ENCODE measurements around the gene ASIC2. TPM values are rescaled to one million over a fixed set of nuclear protein-coding genes. Genes with fewer than 3 reads are reported as not detected.
A peak's percentile ranks its signal among the peaks of the same experiment; 100 is the strongest.

Gene ASIC2
- total and polyA plus RNA-seq, 5 donors: not detected

- 48% methylated on average over 2 of the region's 2 CpGs for WGBS
- DNase-seq (no peak), ATAC-seq (no peak)
Measured at GRCh38 chr17:33310296-33310695, 17.2 kb upstream of the ASIC2 start.

GRCh38 chr17:33303254-33303653 is 10.2 kb upstream of the ASIC2 start:
- WGBS: 77% methylated on average over 5 of the region's 5 CpGs
- intact Hi-C loops (cut with DNase I): no loop called here
- Histone ChIP-seq H3K4me3 (ENCODE audit: low read length) (no peak overlapping the region), H3K4me1 (ENCODE audit: control insufficient read depth, insufficient read depth, low read length) (no peaks in the 10 kb centered on the region), H3K27me3 (ENCODE audit: control insufficient read depth, insufficient read depth) (peaks cover 3% of the 10 kb centered on the region), H3K27ac (ENCODE audit: low read length) (no peak overlapping the region), H3K9me3 (ENCODE audit: control insufficient read depth, low read length) (no peaks in the 10 kb centered on the region)
- DNase-seq: no peak
- no peak for ATAC-seq

More at GRCh38 chr17:33310296-33310695, 17.2 kb upstream of the ASIC2 start:
- H3K4me3 ChIP-seq (ENCODE audit: low read length): no peak overlapping the region
- no peak overlapping the region for H3K27ac ChIP-seq (ENCODE audit: low read length)
- no peaks in the 10 kb centered on the region for H3K4me1 ChIP-seq (ENCODE audit: control insufficient read depth, insufficient read depth, low read length)
- intact Hi-C loops (cut with DNase I): no loop called here
- H3K9me3 ChIP-seq (ENCODE audit: control insufficient read depth, low read length): no peaks in the 10 kb centered on the region
- H3K27me3 ChIP-seq (ENCODE audit: control insufficient read depth, insufficient read depth): peaks cover 3% of the 10 kb centered on the region

GRCh38 chr17:33302394-33302793 is 9.3 kb upstream of the ASIC2 start:
- H3K27me3 ChIP-seq (ENCODE audit: control insufficient read depth, insufficient read depth): peaks cover 3% of the 10 kb centered on the region
- no peak for ATAC-seq
- intact Hi-C loops (cut with DNase I): no loop called here
- no peak overlapping the region for H3K27ac ChIP-seq (ENCODE audit: low read length)
- H3K9me3 ChIP-seq (ENCODE audit: control insufficient read depth, low read length): no peaks in the 10 kb centered on the region
- no peaks in the 10 kb centered on the region for H3K4me1 ChIP-seq (ENCODE audit: control insufficient read depth, insufficient read depth, low read length)
- DNase-seq: no peak
- no peak overlapping the region for H3K4me3 ChIP-seq (ENCODE audit: low read length)

GRCh38 chr17:33300241-33300640 is 7.1 kb upstream of the ASIC2 start:
- Histone ChIP-seq H3K9me3 (ENCODE audit: control insufficient read depth, low read length) (no peaks in the 10 kb centered on the region), H3K4me1 (ENCODE audit: control insufficient read depth, insufficient read depth, low read length) (no peaks in the 10 kb centered on the region), H3K4me3 (ENCODE audit: low read length) (no peak overlapping the region), H3K27me3 (ENCODE audit: control insufficient read depth, insufficient read depth) (peaks cover 4% of the 10 kb centered on the region), H3K27ac (ENCODE audit: low read length) (no peak overlapping the region)
- ATAC-seq (no peak), DNase-seq (no peak)
- intact Hi-C loops (cut with DNase I): no loop called here

- no peaks in the 10 kb centered on the region for H3K4me1 ChIP-seq (ENCODE audit: control insufficient read depth, insufficient read depth, low read length)
- intact Hi-C loops (cut with DNase I): no loop called here
- ATAC-seq (no peak), DNase-seq (no peak)
- 74% methylated on average over 2 of the region's 2 CpGs for WGBS
- H3K9me3 ChIP-seq (ENCODE audit: control insufficient read depth, low read length): no peaks in the 10 kb centered on the region
- H3K27me3 ChIP-seq (ENCODE audit: control insufficient read depth, insufficient read depth): peaks cover 4% of the 10 kb centered on the region
- H3K27ac ChIP-seq (ENCODE audit: low read length): no peak overlapping the region
- H3K4me3 ChIP-seq (ENCODE audit: low read length): no peak overlapping the region
Measured at GRCh38 chr17:33299115-33299514, 6.0 kb upstream of the ASIC2 start.

- DNase-seq (no peak), ATAC-seq (no peak)
- Histone ChIP-seq H3K27ac (ENCODE audit: low read length) (no peak overlapping the region), H3K4me1 (ENCODE audit: control insufficient read depth, insufficient read depth, low read length) (no peaks in the 10 kb centered on the region), H3K27me3 (ENCODE audit: control insufficient read depth, insufficient read depth) (peaks cover 4% of the 10 kb centered on the region), H3K9me3 (ENCODE audit: control insufficient read depth, low read length) (no peaks in the 10 kb centered on the region), H3K4me3 (ENCODE audit: low read length) (no peak overlapping the region)
- 83% methylated on average over 4 of the region's 4 CpGs for WGBS
- intact Hi-C loops (cut with DNase I): no loop called here
Measured at GRCh38 chr17:33297643-33298042, 4.5 kb upstream of the ASIC2 start.

- ATAC-seq (no peak), DNase-seq (no peak)
- Histone ChIP-seq H3K27me3 (ENCODE audit: control insufficient read depth, insufficient read depth) (peaks cover 4% of the 10 kb centered on the region), H3K27ac (ENCODE audit: low read length) (no peak overlapping the region), H3K4me3 (ENCODE audit: low read length) (no peak overlapping the region), H3K4me1 (ENCODE audit: control insufficient read depth, insufficient read depth, low read length) (no peaks in the 10 kb centered on the region), H3K9me3 (ENCODE audit: control insufficient read depth, low read length) (no peaks in the 10 kb centered on the region)
- intact Hi-C loops (cut with DNase I): no loop called here
- WGBS: 18% methylated on average over 1 of the region's 1 CpG
Measured at GRCh38 chr17:33294994-33295393, 1.9 kb upstream of the ASIC2 start.

GRCh38 chr17:33292201-33292980 is 704 bp downstream of the ASIC2 start:
- intact Hi-C loops (cut with DNase I): no loop called here
- H3K4me1 ChIP-seq (ENCODE audit: control insufficient read depth, insufficient read depth, low read length): no peaks in the 10 kb centered on the region
- no peak overlapping the region for H3K27ac ChIP-seq (ENCODE audit: low read length)
- DNase-seq (peak in 1 of 3 donors; percentile 65), ATAC-seq (peak in 1 of 2 donors; percentile 30)
- H3K27me3 ChIP-seq (ENCODE audit: control insufficient read depth, insufficient read depth): peaks cover 4% of the 10 kb centered on the region
- H3K9me3 ChIP-seq (ENCODE audit: control insufficient read depth, low read length): no peaks in the 10 kb centered on the region
- under 1% methylated on average over 71 of the region's 72 CpGs for WGBS
- peak overlapping the region; percentile 26 for H3K4me3 ChIP-seq (ENCODE audit: low read length)

- Histone ChIP-seq H3K4me1 (ENCODE audit: control insufficient read depth, insufficient read depth, low read length) (no peaks in the 10 kb centered on the region), H3K27me3 (ENCODE audit: control insufficient read depth, insufficient read depth) (peaks cover 4% of the 10 kb centered on the region), H3K27ac (ENCODE audit: low read length) (no peak overlapping the region), H3K9me3 (ENCODE audit: control insufficient read depth, low read length) (no peaks in the 10 kb centered on the region), H3K4me3 (ENCODE audit: low read length) (peak overlapping the region; percentile 26)
- WGBS: under 1% methylated on average over 104 of the region's 104 CpGs
- intact Hi-C loops (cut with DNase I): no loop called here
- DNase-seq (peak; percentile 40 to 53 (median 53)), ATAC-seq (peak in 1 of 2 donors; percentile 14)
Measured at GRCh38 chr17:33291248-33292200, 1.6 kb downstream of the ASIC2 start.

GRCh38 chr17:33290253-33290652 is 2.8 kb downstream of the ASIC2 start:
- no peaks in the 10 kb centered on the region for H3K4me1 ChIP-seq (ENCODE audit: control insufficient read depth, insufficient read depth, low read length)
- H3K27ac ChIP-seq (ENCODE audit: low read length): no peak overlapping the region
- no peak overlapping the region for H3K4me3 ChIP-seq (ENCODE audit: low read length)
- H3K9me3 ChIP-seq (ENCODE audit: control insufficient read depth, low read length): no peaks in the 10 kb centered on the region
- no peak for DNase-seq
- intact Hi-C loops (cut with DNase I): no loop called here
- H3K27me3 ChIP-seq (ENCODE audit: control insufficient read depth, insufficient read depth): no peaks in the 10 kb centered on the region
- 80% methylated on average over 8 of the region's 8 CpGs for WGBS
- ATAC-seq: no peak

- no peaks in the 10 kb centered on the region for H3K27me3 ChIP-seq (ENCODE audit: control insufficient read depth, insufficient read depth)
- intact Hi-C loops (cut with DNase I): loop anchor here in 1 of 4 donors (10.0 kb wide), 1 partner anchor 64 kb away; no protein-coding TSS in a partner anchor
- 50% methylated on average over 1 of the region's 1 CpG for WGBS
Measured at GRCh38 chr17:33288954-33289353, 4.1 kb downstream of the ASIC2 start.

More at GRCh38 chr17:33288954-33289353, 4.1 kb downstream of the ASIC2 start:
- DNase-seq: no peak
- Histone ChIP-seq H3K27ac (ENCODE audit: low read length) (no peak overlapping the region), H3K4me1 (ENCODE audit: control insufficient read depth, insufficient read depth, low read length) (no peaks in the 10 kb centered on the region), H3K4me3 (ENCODE audit: low read length) (no peak overlapping the region), H3K9me3 (ENCODE audit: control insufficient read depth, low read length) (no peaks in the 10 kb centered on the region)
- no peak for ATAC-seq

Measured in right cardiac atrium (tissue), 5 donors.